HG03378 (cell line): ENCODE results near the gene ACOXL.

ENCODE experiments used
- ATAC-seq: cut with Tn5 transposase; IDR thresholded peaks from one replicate; pipeline ENCODE4 v1.9.1; 2021; ENCODE audit warnings: mild to moderate bottlenecking, moderate library complexity; ENCODE audit not compliant: unreplicated experiment

ACOXL gene

DNA sequence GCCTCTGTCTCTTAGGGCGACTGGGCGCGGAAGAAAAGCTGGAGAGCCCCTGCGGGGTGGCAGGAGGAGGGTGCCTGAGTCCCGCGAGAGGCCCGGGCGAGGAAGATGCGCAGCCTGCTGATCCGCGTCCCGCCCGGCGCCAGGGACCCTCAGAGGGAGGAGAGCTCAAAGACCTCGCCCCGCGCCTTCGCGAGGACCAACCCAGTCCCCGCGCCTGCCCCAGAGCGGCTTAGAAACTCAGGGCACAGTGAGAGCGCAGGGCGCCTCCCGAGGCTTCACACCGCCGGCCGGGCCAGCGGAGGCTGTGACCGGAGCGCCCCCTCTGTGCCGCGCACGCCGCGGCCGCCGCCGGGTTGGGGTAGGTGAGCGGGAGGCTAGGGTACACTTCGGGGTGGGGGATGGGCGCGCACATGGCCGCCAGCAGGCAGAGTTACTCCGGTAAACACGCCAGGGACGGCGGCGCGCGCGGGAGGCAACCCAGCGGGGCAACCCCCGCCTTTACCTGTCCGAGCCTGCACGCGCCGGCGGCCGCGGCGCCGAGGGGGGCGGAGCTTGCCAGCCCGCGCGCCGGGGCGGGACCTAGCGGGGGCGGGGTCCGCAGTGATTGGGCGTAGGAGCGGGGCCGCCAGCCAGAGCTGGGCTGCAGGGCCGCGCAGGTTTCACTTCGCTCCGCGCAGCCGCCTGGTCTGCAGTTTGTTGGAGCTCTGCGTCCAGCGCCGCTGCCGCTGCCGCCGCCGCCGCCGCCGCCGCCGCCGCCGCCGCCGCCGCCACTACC is 388.1 kb downstream of the ACOXL start, which contains the start of gene BCL2L11:
Gene BCL2L11 (plus strand): TSS at position 662 of the 775 bp plus-strand sequence. CDS start 2,832 bp downstream, outside the sequence.
- ATAC-seq = peak; percentile 32

DNA sequence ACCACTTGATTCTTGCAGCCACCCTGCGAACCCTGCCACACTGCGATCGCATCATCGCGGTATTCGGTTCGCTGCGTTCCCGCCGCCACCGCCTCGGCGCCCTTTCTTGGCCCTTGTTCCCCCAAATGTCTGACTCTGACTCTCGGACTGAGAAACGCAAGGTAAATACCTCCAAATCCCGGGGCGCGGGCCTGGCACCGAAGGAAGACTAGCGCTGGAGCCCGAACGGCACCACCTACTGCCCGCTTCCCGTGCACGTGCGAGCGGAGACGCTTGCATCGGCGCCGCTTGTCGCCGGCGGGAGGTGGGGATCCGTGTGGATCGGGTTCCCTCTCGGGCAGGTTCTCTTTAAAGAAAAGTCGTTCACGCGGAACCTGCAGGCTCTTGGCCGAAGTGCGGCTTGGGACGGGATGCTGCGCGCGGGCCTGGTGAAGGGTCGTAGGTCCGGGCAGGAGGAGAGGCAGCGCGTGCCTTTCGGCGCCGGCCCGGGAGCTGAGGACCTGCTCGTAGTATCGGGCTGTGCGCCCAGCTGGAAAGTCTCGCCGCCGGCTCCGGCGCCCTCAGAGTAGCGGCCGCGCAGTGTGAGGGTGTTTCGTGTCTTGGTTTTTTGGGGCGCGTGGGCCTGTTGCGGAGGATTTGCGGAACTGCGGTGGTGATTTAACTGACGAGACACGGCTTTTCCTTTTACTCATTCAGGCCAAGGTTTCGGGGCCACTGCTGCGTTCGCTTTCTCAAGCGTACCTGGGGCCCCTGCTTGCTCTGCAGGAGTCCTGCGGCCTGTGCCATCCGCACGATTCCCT is 388.9 kb downstream of the ACOXL start:
- no peak for ATAC-seq

DNA sequence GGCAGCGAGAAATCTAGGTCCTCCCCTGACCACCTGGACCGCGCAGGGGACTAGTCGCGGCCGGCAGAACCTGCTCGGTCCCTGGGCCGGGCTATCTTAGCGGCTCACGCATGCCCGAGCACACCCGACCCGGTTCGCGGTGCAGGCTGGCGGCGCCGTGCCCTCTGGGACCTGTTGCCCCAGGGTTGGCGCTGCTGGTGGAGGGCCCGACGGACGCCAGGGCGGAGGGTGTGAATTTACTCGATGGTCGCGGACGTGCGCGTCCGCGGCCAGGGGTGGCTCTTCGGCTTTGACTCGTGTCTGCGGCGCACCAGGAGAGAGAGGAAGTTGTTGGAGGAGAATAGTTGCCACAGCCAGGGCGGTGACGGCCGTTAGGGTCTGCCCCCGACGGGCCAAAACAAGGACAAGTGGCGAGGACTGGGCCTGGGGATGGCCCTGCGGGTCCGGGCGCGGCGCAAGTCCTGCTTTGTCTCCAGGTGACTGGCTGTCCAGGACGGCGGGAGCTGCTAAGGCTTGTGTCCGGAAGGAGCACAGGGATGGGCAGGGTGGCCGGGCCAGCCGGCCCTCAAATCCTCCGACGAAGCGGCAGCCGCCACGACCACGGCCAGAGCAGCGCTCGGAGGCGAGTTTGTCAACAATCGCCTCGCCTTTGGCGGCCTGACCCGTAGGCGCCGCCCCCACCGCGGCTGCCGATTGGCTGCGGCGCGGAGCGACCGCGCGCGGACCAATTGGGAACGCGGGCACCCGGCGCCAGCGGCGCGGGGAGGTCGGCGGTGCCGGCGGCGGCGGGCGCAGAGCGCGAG is 389.7 kb downstream of the ACOXL start:
- peak; percentile 29 for ATAC-seq

DNA sequence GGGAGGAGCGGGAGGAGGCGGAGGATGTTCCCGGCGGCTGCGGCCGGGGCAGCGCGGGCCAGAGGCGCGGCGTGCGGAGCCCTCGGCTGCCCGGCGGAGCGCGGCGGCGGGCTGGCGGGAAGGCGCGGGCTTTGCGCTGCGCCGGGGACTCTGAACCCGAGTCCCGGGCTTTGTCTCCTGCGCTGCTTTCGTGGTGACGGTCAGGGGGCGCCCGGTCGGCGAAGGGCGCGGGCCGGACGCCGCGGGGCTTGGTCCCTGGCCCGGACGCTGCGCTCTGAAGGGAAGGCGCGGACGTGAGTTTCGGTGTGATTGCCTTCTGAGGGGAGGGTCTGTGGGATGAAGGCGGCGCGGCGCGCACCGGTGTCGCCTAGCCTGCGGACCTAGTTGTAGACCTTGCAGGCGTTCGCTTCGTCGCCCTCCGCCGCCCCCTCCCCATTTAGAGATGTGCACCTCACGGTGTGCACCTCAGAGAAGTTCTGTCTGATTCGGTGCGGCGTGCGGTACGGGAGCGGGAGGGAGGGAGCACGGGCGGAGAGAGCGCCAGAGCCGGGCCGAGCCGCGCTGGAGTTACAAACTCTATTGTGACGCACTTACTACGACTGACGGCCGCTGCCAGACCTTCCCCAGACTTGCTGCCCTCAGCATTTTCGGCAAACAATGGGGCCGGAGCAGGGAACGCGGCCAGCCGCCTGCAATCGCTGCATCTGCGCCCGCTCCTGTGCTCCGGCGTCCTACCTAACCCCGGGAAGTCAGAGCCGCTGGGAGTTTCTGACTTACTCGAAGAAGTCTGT is 390.5 kb downstream of the ACOXL start:
- ATAC-seq = no peak

DNA sequence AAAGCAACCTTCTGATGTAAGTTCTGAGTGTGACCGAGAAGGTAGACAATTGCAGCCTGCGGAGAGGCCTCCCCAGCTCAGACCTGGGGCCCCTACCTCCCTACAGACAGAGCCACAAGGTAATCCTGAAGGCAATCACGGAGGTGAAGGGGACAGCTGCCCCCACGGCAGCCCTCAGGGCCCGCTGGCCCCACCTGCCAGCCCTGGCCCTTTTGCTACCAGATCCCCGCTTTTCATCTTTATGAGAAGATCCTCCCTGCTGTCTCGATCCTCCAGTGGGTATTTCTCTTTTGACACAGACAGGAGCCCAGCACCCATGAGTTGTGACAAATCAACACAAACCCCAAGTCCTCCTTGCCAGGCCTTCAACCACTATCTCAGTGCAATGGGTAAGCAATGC is 391.4 kb downstream of the ACOXL start:
- ATAC-seq = no peak

DNA sequence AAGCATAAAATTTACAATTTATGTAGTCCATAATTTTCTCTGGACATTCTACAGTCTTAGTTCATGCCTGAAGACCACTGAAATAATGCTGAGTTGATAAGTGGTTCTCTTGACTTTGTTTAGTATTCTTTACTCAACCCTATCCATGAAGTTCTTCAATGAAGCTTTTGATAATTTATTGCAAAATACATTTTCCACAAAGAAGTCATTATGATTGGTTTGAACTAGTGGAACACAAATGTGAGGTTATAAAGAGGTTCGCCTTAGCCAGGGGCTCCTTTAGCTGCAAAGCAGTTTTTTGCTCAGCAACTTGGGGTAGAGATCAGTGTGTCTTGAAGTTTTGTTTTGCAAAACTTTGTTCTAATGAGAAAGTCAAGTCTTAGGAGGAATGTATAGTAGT is 394.2 kb downstream of the ACOXL start:
- no peak for ATAC-seq

DNA sequence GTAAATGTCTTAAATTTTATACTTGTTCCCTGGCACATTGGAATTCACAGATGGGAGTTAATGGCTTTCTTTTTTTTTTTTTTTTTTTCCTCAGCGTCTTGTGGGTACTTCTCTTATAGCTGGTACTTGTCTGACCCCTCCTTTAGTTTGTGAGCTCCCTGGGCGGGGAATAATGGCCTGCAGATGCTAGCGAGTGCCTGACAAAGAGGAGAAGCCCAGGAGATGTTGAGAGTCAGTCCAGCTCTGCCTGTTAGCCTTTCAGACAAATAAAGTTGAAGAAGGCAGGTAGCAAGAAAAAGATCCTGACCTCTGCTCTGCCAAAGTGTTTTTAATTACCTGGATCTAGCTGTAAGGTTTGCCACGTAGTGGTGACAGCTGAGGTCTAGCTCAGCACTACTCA is 395.0 kb downstream of the ACOXL start:
- ATAC-seq = no peak

DNA sequence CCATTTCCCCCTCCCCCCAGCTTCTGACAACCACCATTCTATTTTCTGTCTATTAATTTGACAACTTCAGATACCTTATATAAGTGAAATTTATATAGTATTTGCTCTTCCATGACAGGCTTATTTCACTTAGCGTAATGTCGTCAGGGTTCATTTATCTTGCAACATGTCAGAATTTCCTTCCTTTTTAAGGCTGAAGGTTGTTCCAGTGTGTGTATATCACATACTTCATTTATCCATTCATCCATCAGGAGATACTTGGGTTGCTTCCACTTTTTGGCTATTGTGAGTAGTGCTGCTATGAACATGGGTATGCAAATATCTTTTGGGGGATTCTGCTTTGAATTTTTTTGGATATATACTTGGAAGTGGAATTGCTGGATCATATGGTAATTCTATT is 395.7 kb downstream of the ACOXL start:
- ATAC-seq = no peak

DNA sequence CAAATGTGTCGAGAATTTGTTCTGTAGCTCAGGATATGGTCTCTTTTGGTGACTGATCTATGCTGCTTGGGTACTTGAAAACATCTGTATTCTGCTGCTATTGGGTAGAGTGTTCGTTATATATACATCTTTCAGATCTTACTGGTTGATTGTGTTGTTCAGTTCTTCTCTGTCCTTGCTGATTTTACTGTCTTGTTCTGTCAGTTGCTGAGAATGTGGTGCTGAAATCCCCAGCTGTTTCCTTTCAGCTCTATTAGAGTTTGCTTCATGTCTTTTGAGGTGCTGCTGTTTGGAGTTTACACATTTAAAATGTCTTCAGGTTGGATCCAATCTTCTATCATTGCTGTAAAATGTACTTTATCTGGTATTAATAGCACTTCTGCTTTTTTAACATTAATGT is 401.2 kb downstream of the ACOXL start:
- no peak for ATAC-seq

DNA sequence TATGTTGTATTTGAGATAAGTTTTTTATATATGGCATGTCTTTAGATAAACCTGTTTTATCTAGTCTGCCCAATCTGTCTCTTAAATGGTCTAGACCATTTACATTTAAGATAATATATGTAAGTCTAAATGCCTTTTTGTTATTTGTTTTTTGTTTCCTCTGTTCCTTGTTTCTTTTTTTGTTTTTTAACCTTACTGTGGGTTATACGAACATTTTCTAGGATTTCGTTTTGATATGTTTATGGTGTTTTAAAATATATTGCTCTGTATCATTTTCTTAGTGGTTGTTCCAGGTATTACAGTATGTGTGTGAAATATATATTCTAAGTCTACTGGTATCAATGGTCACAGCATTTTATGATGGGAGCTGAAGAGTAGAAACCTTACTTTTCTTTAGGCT is 401.7 kb downstream of the ACOXL start:
- ATAC-seq = no peak

DNA sequence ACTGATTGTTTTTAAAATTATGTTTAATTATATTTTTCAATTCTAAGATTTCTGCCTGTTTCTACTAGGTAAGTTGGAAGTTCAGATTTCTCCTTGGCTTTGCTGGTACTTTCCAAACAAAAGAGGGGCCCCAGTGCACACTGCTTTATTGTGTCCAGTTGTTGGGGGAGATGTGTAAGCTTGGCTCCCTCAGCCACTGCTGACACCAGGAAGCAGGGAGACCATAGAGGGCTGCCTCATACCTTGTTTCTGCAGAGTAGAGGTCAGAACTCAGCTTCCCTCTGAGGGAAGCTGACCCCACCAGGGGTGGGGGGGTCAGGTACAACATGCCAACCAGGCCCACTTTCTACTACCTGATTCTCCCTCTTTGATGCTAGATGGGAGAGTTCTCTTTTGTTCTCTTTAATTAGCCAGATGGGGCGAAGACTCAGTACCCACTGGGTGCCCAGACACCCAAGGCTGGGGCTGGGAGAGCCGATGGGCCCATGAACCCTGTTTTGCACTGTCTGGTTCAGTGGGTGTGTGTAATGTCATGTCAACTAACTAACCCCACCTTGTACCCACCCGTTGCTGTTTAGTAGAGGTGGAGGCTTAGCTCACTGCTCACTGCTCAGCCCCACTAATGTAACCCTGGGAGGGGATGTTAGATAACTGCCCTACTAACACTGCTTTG is 403.0 kb downstream of the ACOXL start:
- no peak for ATAC-seq

DNA sequence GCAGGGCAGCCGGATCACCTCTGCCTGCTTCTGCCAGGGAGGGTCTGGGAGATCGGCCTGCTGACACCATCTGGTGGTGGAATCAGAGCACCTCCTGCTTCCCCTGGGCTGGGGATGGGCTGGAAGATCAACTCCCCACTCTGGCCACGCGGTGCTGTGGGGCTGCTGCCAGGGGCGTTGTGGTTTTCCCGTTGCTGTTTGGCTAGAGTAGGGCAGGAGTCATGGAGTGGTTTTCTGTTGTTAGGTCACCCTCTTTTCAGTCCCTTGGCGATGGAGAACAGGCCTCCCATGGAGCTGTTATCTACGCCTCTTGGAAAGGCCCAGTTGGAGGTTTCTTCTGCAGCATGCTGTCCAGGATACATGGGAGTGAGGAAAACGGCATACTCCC is 403.5 kb downstream of the ACOXL start:
- ATAC-seq = no peak

DNA sequence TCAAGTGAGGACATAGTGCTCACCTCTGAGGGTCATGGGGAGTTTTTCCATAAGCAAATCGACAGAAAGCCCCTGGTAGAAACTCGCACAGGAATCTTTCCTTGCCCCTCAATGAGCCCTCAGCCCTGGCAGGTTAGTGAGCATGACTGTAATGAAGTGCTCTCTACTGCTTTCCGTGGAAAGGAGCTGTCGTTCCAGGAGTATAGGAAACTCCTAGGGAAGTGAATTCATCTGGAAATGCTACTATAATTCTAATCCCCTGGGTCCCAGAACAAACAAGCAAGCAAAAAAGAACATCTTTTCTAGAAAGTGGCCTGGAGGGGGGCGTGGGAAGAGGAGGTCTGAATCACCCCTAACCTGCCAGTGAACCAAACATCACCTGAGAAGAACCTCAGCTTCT is 406.5 kb downstream of the ACOXL start:
- ATAC-seq = no peak

DNA sequence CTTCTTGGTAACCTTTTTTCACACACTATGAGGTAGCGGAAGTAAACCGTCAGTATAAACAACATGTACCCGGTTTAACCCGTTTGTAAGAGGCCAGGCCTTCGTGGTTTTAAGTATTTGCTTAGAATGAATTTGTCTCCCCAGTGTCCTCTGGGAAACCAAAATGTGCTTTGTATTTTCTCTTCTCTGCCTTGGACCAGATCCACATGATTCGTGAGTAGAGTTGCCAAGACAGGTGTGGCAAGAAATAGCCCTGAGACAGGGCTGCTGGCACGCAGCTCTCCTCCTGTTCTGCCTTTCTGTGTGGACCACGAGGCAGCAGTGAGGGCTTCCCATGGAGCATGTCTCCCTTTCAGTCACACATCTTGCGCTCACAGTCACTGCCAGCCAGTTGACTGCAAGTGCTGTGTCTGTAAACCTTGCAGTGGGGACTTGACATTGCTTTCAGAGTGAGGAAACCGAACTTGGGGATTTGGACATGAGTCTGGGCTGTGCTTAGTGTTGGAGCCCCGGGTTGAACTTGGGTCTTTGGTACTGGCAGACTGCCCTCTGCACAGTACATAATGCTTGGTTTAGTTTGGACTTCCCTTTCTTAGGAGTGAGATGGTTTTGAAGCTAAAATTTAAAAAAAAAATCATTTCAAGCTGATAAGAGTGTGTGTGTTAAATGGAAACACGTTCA is 407.4 kb downstream of the ACOXL start:
- no peak for ATAC-seq

DNA sequence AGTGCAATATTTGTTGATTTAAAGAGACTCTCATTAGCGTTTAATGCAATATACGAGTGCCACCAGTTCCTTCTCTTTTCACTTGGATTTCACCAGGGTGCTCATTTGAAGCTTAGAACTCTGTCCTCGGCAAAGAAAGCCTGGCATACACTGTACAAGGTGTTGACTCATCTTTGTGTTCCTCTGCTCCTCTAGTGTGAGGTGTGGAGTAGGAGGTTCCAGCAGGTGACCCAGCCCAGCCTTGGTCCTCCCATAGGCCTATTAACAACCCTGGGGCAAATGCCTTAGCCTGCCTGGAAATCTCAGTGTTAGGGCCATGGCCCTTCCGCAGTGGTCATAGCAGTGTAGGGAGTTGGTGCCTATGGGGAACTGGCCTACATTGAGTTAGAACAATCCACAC is 408.4 kb downstream of the ACOXL start:
- no peak for ATAC-seq

DNA sequence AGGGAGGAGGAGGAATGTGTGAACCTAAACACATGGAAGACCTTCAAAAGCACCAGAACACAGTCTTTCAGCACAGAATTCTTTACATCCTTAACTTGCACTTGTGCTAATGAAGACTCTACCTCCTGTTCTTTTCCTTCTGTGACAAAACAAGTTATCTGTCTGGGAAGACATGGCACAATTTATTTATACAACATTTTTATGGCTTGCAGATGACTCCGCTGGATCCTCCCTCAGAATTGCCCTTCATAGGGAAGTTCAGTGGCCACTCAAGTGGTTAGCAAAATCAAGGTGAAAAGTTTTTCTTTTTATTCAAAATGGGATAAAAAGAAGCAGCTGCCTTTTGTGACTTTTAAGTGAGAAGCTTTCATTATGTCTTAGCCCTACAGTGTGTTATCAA is 409.7 kb downstream of the ACOXL start:
- ATAC-seq = no peak

DNA sequence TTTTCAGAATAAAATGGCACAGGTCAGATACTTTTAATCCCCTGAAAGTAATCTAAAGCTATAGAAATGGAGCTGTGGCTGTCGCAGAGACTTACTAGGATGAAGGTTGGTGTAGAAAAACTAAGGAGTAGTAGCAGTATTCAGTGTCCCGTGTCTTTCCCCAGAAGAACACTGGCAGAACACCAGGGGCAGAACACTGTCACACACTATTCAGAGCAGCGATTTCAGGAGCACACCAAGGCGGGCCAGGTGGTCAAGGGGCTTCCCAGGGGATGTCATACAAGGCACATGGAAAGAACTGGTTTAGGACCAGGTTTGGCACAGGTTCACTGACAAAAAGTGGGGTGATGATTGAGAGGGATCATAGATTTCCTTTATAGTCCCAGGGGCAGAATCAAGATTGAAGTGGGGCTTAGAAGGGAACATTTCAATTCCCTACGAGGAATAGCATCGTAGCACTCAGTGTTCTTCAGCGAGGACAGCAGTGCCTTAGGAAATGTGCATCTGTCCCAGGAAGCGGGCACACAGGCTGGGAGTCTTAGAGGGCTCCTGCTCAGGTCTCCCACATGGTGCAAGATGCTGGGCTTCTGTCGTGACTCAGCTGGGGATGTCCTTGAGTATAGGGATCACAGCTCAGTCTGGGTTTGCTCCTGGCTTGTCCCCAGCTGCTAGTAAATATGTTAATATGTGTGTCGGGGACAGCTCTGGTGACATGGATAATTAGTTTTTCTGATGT is 410.9 kb downstream of the ACOXL start:
- no peak for ATAC-seq

DNA sequence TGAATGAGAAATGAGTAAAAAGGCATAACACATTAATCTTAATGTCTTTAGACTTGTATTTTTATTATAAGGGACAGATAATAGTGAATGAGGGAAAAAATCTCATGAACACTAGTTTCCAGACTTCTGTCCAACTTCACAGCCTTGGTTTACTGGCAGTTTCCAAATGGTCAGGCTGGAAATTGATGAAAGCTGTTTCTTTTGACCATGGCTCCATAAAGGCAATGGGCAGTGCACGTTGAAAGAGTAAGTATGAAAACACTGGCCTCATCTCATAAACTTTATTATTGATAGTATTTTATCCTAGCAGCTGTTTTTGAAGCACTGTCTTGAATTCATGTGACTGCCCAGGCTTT is 411.4 kb downstream of the ACOXL start:
- ATAC-seq = no peak
